NCI-H2029 treated with DMSO at 0.1 percent for 48 hours (cell line): ENCODE data around the gene CDV3.
"Not testable (repeated sequence)": the region's sequence is repeated elsewhere in the genome, so short reads cannot be mapped to it uniquely, and the experiment has no call there.

ENCODE experiments used
- DNase-seq: peaks from one replicate; lab custom pipeline; 2025; lab: John Stamatoyannopoulos, UW

CDV3 gene

GRCh38 chr3:133573629-133574194, at the start of gene CDV3:
TSS of gene CDV3 (plus strand) at chr3:133573686. CDS start at chr3:133574045, 359 bp downstream.
- no peak for DNase-seq

- DNase-seq, result not testable (repeated sequence)
Measured at GRCh38 chr3:133523758-133524157, 49.7 kb upstream of the CDV3 start.

GRCh38 chr3:133525435-133525834, 48.1 kb upstream of the CDV3 start:
- no peak for DNase-seq

GRCh38 chr3:133527081-133527715, 46.3 kb upstream of the CDV3 start:
- no peak for DNase-seq

- DNase-seq, result no peak
Measured at GRCh38 chr3:133529809-133530208, 43.7 kb upstream of the CDV3 start.

GRCh38 chr3:133531981-133532380, 41.5 kb upstream of the CDV3 start:
- no peak for DNase-seq

- DNase-seq, result no peak
Measured at GRCh38 chr3:133532951-133533350, 40.5 kb upstream of the CDV3 start.

- DNase-seq, result no peak
Measured at GRCh38 chr3:133535971-133536881, 37.3 kb upstream of the CDV3 start.

GRCh38 chr3:133537131-133537530, 36.4 kb upstream of the CDV3 start:
- DNase-seq, result not testable (repeated sequence)

GRCh38 chr3:133538154-133538553, 35.3 kb upstream of the CDV3 start:
- no peak for DNase-seq

- DNase-seq, result no peak
Measured at GRCh38 chr3:133540896-133541674, 32.4 kb upstream of the CDV3 start.

- DNase-seq, result no peak
Measured at GRCh38 chr3:133542871-133543270, 30.6 kb upstream of the CDV3 start.

GRCh38 chr3:133544983-133545382, 28.5 kb upstream of the CDV3 start:
- DNase-seq, result not testable (repeated sequence)

GRCh38 chr3:133547432-133548041, 25.9 kb upstream of the CDV3 start:
- peak; percentile 33 for DNase-seq

GRCh38 chr3:133548090-133548489, 25.4 kb upstream of the CDV3 start:
- no peak for DNase-seq

- DNase-seq, result no peak
Measured at GRCh38 chr3:133549565-133549964, 23.9 kb upstream of the CDV3 start.

GRCh38 chr3:133551589-133551988, 21.9 kb upstream of the CDV3 start:
- not testable (repeated sequence) for DNase-seq

- no peak for DNase-seq
Measured at GRCh38 chr3:133561679-133562078, 11.8 kb upstream of the CDV3 start.

GRCh38 chr3:133562376-133562775, 11.1 kb upstream of the CDV3 start:
- DNase-seq, result no peak

- no peak for DNase-seq
Measured at GRCh38 chr3:133563186-133563591, 10.3 kb upstream of the CDV3 start.

- DNase-seq, result no peak
Measured at GRCh38 chr3:133563816-133564215, 9.7 kb upstream of the CDV3 start.
